ENCODE results near the gene RASL11A. TPM values are rescaled to one million over a fixed set of nuclear protein-coding genes. Genes with fewer than 3 reads are reported as not detected.

The RASL11A gene
- total RNA-seq, 4 donors from 2014 or later, result 9.5 to 24.0 (median 18.1) TPM

- no peak overlapping the region for H3K4me3 ChIP-seq (ENCODE audit: low read depth, poor library complexity, severe bottlenecking)
- 37 to 56% methylated on average over 5 of the region's 5 CpGs for WGBS, 2 donors
- TF ChIP-seq CTCF (IDR thresholded peaks at IDR 0.05) (no peak), POLR2A (IDR thresholded peaks at IDR 0.05) (no peak)
- intact Hi-C loops (cut with DNase I; ENCODE audit: low total_unique reads), result no loop called here
- no peak for DNase-seq (ENCODE audit: low spot score in 2 of 2)
Measured at GRCh38 chr13:27261396-27261795, 9.2 kb upstream of the RASL11A start.

DNA sequence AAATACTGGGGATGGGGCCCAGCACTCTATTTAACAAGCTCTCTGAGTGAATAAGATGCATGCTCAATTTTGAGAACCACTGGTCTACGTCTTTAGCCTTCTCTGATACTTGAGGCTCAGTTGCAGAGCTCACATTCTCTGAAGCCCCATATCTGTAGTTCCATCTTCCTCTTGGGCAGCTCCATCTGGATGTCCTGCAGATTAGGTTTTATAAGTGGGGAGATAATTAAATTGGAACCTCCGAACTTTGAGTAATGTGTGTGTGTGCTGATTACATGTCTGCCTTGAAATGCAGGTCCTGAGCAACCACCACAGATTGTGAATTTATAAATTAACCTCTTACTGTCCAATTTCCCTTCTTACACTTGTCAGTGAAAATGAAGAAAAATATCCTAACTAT lies 7.2 kb upstream of the RASL11A start:
- H3K4me3 ChIP-seq (ENCODE audit: low read depth, poor library complexity, severe bottlenecking), result no peak overlapping the region
- intact Hi-C loops (cut with DNase I; ENCODE audit: low total_unique reads), result no loop called here
- DNase-seq (ENCODE audit: low spot score in 2 of 2), result no peak
- 56 to 62% methylated on average over 2 of the region's 2 CpGs for WGBS, 2 donors
- no peak for TF ChIP-seq CTCF (IDR thresholded peaks at IDR 0.05)
- no peak for TF ChIP-seq POLR2A (IDR thresholded peaks at IDR 0.05)

- no peak overlapping the region for H3K4me3 ChIP-seq (ENCODE audit: low read depth, poor library complexity, severe bottlenecking)
- WGBS, 2 donors, result 23 to 36% methylated on average over 5 of the region's 5 CpGs
- intact Hi-C loops (cut with DNase I; ENCODE audit: low total_unique reads), result no loop called here
- no peak for DNase-seq (ENCODE audit: low spot score in 2 of 2)
- TF ChIP-seq CTCF (IDR thresholded peaks at IDR 0.05) (no peak), POLR2A (IDR thresholded peaks at IDR 0.05) (no peak)
Measured at GRCh38 chr13:27264181-27264580, 6.4 kb upstream of the RASL11A start.

DNA sequence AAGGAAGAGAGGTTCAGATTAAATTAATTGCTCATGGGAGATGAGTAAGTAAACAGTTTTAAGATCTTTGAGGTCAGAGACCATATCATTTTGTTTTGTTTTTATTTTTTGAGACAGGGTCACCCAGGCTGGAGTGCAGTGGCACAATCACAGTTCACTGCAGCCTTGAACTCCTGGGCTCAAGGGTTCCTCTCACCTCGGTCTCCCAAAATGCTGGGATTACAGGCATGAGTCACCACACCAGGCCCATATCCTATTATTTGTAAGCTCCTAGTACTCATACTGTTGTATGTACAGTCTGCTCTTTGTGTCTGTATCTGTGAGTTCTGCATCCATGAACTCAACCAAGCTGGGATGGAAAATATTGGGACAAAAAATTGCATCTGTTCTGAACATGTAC lies 6.0 kb upstream of the RASL11A start:
- H3K4me3 ChIP-seq (ENCODE audit: low read depth, poor library complexity, severe bottlenecking), result no peak overlapping the region
- no peak for DNase-seq (ENCODE audit: low spot score in 2 of 2)
- 37% methylated on average over 1 of the region's 1 CpG for whole genome bisulfite sequencing, 2 donors
- intact Hi-C loops (cut with DNase I; ENCODE audit: low total_unique reads), result no loop called here
- no peak for TF ChIP-seq CTCF (IDR thresholded peaks at IDR 0.05)
- TF ChIP-seq POLR2A (IDR thresholded peaks at IDR 0.05), result no peak

DNA sequence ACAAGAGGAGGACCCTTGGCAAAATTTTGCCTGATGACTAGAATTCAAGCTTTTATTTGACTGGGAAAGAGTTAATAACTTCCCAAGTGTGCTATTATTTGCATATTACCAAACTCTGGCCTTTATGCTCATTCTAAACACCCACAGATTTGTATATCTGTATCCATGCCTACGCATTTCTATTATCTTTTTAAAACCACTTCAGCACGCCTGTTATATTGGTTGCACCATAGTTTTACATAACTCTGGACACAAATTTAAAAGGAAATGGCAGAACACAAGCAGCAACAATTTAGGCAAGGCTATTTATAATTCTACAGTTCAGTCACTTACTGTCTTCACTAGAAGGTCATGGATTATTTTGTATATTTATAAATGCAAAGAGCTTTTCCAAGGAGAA lies 3.7 kb upstream of the RASL11A start:
- no peak for DNase-seq (ENCODE audit: low spot score in 2 of 2)
- no peak overlapping the region for H3K4me3 ChIP-seq (ENCODE audit: low read depth, poor library complexity, severe bottlenecking)
- WGBS, 2 donors, result 47 to 57% methylated on average over 2 of the region's 2 CpGs
- intact Hi-C loops (cut with DNase I; ENCODE audit: low total_unique reads), result no loop called here
- TF ChIP-seq CTCF (IDR thresholded peaks at IDR 0.05) (no peak), POLR2A (IDR thresholded peaks at IDR 0.05) (no peak)

GRCh38 chr13:27267596-27267995 lies 3.0 kb upstream of the RASL11A start:
- H3K4me3 ChIP-seq (ENCODE audit: low read depth, poor library complexity, severe bottlenecking), result no peak overlapping the region
- DNase-seq (ENCODE audit: low spot score in 2 of 2), result no peak
- intact Hi-C loops (cut with DNase I; ENCODE audit: low total_unique reads), result no loop called here
- WGBS, 2 donors, result 67 to 72% methylated on average over 2 of the region's 2 CpGs
- TF ChIP-seq CTCF (IDR thresholded peaks at IDR 0.05) (no peak), POLR2A (IDR thresholded peaks at IDR 0.05) (no peak)
